ENCODE data around the gene OR51I2.

The OR51I2 gene, protein sequence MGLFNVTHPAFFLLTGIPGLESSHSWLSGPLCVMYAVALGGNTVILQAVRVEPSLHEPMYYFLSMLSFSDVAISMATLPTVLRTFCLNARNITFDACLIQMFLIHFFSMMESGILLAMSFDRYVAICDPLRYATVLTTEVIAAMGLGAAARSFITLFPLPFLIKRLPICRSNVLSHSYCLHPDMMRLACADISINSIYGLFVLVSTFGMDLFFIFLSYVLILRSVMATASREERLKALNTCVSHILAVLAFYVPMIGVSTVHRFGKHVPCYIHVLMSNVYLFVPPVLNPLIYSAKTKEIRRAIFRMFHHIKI

DNA sequence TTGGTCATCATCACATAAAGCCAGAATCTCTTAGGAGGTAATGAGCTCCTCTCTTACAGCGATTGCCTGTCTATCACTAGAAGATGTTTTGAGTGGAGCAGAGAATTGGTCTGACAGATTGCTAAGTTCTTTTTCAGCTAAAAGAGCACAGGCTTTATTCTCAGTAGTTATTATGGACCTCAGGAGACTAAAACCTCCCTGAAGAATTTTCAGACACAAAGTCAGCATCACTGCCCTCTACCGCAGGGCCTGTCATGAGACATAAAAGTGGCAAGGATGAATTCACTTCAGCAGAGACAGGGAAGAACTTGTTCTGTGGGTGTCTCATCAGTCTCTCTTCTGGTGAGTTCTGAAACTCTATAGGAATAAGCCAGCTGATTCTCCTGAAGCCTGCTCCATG is at the start of gene OR51I2:
TSS of gene OR51I2 (plus strand) at position 301 of the 400 bp plus-strand sequence. CDS start 4,166 bp downstream, outside the sequence.
- no peak for DNase-seq

GRCh38 chr11:5405173-5405572 is 44.0 kb upstream of the OR51I2 start:
- no peak for DNase-seq

DNA sequence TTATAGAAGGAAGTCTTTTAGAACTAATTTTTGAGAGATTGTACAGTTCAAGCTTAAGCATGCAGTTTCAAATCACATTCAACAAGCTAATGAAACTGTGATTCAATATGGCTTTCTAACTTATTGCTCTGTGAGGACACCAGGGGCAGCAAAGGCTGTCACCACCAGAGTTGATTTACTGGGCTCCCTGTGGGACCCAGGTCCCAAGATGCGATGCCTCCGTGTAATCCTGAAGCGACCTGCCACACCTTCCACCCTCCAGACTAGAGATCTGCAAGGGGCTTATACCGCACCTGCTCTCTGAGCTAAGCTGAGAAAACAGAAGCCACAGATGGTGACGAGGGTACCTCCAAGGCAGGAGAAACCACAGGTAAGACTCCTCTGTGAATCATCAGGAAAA is 28.1 kb upstream of the OR51I2 start:
- DNase-seq = no peak

GRCh38 chr11:5421811-5422210 is 27.3 kb upstream of the OR51I2 start, which contains the start of gene OR51Q1:
Gene OR51Q1 (plus strand): TSS chr11:5422111. CDS start chr11:5422201, 90 bp downstream.
- no peak for DNase-seq

GRCh38 chr11:5423131-5423530 is 26.0 kb upstream of the OR51I2 start:
- DNase-seq = no peak

DNA sequence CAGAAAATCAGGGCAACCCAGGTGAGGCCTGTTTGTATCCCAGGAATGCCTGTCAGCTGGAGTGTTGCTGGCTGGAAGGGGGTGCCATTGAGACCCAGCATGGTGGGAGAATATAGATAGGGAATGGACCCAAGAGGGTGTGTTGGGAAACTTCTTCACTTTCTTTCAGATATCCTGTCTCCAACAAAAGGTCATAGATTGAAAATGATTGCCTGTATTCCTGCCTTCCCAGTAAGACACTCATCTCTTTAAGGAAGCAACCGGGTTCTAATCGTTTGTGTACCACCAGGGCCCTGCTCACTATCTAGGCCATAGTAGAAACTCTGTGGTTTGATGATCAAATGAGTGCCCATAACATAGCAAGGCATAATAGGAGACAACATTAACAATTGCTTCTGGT is 7.7 kb upstream of the OR51I2 start, which contains the start of gene OR51I1:
TSS of gene OR51I1 (minus strand) at position 101 of the 400 bp plus-strand sequence. CDS start at position 101, 0 bp downstream.
- no peak for DNase-seq

DNA sequence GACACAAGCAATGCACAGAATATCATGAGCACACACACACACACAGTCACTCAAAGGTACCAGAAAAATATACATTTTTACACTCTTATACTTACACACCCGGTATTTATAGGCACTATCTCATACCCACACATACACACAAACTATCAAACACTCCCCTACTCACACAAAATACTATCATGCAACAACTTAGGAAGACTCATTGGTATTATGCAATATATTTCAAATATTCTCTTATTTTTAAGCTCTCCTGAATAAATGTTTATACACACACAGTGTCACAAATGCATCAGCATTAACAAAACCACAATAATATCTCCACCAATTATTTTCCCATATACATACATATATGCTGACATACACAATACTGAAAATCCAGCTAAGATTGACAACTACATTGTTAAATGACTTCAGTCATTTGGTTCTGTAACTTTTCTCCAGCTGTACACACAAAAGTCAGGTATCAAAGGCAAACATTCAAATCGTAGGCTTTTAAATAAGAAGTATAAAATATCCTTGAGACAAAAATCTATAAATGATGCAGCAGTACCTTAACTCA is 5.2 kb upstream of the OR51I2 start:
- no peak for DNase-seq

GRCh38 chr11:5449432-5449831 is 309 bp downstream of the OR51I2 start:
- no peak for DNase-seq

DNA sequence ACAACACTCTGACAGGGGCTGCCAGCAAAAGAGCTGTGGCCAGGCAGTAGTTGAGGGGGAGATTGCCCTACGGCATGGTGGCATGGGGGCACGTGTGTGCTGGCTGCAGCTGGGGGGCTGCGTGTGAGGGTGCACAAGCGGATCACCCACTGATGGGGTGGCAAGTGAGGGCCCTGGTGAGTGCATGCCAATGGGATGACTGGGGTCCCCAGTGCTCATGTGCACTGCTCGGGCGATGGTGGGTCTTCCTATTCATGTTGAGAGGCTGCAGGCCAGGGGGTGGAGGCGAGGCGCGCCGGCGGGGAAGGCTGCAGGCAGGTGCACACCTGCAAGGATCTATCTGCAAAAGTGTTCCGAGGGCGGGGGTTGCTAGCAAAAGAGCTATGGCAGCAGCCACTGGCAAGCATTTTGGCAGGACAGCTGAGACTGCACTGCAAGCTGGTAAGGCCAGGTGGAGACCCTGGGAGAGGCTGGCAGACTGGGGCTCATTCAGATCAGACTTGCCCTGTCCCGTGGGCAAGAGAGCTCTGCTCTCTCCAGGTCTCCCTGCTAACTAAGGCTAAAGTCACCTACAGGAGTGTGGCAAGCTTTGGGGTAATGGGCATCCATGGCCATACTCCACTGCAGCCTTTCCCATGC is 12.0 kb downstream of the OR51I2 start:
- no peak for DNase-seq

GRCh38 chr11:5467527-5467926 is 18.4 kb downstream of the OR51I2 start:
- DNase-seq = no peak

DNA sequence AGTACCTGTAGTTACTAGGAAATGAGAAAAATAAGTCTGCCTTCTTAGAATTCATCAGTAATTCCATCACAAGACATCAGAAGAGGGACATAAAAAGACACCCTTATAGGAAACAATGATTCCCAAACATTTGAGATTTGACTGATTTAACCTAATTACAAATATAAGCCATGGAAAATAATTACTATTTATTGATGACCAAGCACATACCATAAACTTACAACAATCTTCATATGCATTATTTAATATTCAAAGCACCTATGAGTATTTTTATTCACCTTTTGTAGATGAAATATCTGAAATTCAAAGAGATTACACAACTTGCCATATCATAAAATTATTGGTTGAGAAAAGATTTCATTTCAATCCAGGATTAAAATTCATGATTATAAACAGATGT is 24.8 kb downstream of the OR51I2 start:
- no peak for DNase-seq

- DNase-seq = no peak
Observed at GRCh38 chr11:5476186-5476819, 27.2 kb downstream of the OR51I2 start.

- DNase-seq = no peak
Observed at GRCh38 chr11:5486003-5486402, 36.9 kb downstream of the OR51I2 start.

DNA sequence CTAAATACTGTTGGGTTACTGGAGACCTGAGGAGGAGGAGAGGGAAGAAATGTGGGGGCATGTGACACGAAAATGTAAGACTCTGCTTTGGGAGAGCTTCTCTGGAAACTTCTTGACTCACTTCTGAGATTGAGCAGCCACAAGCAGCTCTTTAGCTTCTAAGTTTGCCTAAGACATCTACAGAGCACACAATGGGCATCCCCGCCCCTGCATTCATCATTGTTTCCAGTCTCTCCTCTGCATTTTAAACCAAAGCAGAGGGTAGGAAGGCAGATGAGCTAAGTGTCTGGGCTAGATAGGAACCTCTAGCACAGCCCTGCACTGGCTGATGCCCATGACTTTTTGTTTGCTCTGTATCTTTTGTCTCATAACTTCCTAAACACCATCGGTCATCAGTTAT is 37.3 kb downstream of the OR51I2 start:
- no peak for DNase-seq

GRCh38 chr11:5488385-5488784 is 39.3 kb downstream of the OR51I2 start, which contains the start of gene OR52D1:
Gene OR52D1 (plus strand): TSS chr11:5488685. CDS start chr11:5488707, 22 bp downstream.
- no peak for DNase-seq

DNA sequence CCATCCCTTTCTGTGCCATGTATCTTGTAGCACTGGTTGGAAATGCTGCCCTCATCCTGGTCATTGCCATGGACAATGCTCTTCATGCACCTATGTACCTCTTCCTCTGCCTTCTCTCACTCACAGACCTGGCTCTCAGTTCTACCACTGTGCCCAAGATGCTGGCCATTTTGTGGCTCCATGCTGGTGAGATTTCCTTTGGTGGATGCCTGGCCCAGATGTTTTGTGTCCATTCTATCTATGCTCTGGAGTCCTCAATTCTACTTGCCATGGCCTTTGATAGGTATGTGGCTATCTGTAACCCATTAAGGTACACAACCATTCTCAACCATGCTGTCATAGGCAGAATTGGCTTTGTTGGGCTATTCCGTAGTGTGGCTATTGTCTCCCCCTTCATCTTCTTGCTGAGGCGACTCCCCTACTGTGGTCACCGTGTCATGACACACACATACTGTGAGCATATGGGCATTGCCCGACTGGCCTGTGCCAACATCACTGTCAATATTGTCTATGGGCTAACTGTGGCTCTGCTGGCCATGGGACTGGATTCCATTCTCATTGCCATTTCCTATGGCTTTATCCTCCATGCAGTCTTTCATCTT is 39.8 kb downstream of the OR51I2 start:
- no peak for DNase-seq

- DNase-seq = no peak
Observed at GRCh38 chr11:5489576-5490357, 40.6 kb downstream of the OR51I2 start.

GRCh38 chr11:5499671-5500070 is 50.5 kb downstream of the OR51I2 start:
- DNase-seq = no peak

- DNase-seq = no peak
Observed at GRCh38 chr11:5500393-5500801, 51.3 kb downstream of the OR51I2 start.

DNA sequence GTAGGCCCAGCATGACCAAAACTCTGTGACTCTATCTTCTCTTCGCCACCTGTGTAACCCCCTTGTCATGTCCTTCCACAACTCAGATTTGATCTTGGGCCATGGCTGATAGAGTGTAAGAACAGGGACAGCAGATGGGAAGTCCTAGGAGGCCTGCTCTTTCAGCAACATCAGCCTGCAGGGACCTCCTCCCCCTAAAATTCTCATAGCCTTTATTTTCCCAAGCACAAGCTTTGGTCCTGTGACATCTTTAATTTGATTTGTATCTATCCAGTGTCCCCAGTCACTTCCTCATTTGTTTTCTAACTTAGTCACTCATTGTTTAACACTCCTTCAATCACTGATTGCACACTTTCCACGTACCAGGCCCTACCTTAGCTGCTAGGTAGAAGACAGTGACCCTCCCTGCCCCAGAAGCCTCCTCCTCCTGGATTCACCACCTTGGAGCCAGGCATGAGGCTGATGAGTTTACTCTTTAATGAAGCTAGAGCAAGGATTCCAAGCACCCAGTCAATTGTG is 55.3 kb downstream of the OR51I2 start:
- no peak for DNase-seq

GRCh38 chr11:5505363-5506048 is 56.4 kb downstream of the OR51I2 start:
- no peak for DNase-seq
